GM18909 (cell line): ENCODE data around the gene VSTM1.
"Not testable (repeated sequence)": the region's sequence is repeated elsewhere in the genome, so short reads cannot be mapped to it uniquely, and the experiment has no call there.

Experiments
- ATAC-seq: cut with Tn5 transposase; IDR thresholded peaks from one replicate; pipeline ENCODE4 v1.9.1; 2021; ENCODE audit warnings: mild to moderate bottlenecking; ENCODE audit not compliant: unreplicated experiment, poor library complexity

The VSTM1 gene, protein sequence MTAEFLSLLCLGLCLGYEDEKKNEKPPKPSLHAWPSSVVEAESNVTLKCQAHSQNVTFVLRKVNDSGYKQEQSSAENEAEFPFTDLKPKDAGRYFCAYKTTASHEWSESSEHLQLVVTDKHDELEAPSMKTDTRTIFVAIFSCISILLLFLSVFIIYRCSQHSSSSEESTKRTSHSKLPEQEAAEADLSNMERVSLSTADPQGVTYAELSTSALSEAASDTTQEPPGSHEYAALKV

DNA sequence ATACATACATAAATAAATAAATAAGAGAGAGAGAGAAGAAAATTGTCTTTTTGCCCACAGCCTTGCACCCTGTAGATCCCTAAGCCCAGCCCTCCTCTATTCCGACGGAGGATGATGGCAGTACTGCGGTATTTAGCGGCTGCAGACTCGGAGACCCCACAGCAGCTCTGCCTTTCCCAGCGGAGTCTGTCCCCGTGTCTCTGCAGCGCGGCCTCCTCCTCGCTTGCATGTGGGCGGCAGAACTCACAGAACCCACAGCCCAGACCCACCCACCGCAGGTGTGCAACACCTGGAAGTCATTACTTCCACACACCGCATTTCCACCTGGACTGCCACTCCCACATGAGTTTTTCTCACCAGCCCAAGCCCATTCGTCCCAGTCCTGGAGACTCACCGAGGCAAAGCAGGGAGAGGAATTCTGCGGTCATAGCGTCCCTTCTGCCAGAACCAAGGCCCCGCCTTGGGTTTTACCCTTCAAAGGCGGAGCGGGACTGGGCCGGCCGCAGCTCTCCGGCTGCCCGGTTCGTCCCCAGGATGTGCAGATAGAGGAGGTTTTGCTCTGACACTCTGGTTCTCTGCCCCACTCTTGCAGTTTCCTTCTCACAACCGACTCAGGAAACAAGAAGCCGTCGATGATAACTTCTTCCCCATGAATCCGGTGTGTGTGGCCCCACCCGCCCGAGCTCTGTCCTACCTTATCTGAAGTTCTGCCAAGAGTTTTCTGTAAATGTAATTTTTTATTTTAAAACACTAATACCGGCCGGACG, at the start of gene VSTM1:
Gene VSTM1, minus strand, starts transcription at position 548 of the 767 bp plus-strand sequence. Its CDS starts 120 bp downstream, at position 428.
- ATAC-seq, result no peak

DNA sequence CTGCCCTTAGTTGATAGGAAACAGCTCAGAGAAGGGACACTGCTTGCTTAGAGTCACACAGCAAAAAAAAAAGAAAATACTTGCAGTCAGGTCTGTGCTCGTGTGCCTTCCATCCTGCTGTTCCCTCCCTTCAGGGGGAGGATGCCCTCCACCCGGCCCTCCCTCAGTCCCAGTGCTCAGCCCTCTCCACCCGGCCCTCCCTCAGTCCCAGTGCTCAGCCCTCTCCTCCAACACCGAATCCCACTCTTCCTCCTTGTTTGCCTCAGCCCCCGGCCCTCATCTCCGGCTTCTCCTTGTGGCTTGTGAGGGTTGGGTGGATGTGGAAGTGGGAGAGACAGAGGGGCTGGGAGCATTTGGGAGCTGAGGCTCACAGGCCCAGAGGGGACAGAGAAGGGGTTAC, 46.0 kb upstream of the VSTM1 start:
- ATAC-seq, result no peak

DNA sequence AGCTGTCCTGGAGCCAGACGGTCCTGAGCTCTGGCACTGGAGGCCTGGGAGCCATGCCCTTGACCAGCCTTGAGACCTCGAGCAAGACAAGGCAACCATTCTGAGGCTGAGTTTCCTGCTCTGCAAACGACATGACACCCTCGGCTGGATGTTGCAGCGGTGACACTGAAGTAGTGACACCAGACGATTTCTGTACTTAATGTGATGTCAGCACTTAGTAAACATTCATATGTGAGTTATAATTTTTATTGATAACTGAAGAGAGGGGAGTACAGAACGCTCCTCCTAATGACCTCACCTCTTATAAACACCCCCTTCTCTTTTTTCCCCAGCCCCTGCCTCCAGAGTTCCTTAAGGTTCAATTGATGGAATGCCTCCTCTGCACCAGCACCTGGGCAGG, 44.8 kb upstream of the VSTM1 start:
- no peak for ATAC-seq

DNA sequence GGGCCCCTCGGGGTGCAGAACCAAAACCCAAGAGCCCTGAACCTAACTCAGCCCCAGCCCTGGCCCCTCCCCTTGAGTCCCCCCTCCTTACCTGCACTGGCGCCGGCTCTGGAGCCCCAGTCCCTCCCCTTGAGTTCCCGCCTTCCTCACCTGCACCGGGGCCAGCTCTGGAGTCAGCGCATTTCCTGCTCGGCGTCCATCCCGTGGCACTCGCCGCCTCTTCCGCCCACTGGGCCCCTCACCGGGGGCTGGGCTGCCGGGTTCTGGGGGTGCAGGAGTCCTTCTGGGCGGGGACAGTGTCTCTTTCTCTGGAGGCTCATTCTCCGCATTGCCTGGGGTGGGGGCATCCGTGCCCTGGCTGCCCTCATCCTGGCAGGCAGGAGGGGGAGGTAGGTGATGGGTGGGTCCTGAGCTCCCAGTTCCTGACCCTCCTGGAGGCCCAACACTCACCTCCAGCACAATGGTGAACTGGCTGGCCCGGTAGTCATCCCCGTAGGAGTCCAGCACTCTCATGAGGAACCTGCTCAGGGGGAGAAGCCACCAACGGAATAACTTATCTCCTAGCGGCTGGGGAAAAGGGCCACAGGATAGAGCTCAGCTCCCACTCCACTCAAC, 44.3 kb upstream of the VSTM1 start:
- no peak for ATAC-seq

DNA sequence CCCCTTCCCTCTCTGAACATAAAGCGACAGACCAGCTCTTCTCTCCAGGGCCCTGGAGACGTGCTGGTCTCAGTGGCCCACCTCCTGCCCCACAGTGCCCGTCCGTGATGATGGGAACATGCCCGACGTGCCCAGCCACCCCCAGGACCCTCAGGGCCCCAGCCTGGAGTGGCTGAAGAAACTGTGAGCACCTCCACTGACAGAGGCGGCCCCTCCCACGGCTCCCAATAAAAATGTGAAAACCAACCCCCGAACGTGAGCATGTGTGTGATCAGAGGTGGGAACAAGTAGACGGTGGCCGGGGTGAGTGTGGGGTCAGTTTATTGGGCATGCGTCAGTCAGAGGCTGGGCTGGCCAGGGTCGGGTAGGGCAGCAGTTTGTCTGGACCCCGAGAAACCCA, 43.0 kb upstream of the VSTM1 start:
- no peak for ATAC-seq

DNA sequence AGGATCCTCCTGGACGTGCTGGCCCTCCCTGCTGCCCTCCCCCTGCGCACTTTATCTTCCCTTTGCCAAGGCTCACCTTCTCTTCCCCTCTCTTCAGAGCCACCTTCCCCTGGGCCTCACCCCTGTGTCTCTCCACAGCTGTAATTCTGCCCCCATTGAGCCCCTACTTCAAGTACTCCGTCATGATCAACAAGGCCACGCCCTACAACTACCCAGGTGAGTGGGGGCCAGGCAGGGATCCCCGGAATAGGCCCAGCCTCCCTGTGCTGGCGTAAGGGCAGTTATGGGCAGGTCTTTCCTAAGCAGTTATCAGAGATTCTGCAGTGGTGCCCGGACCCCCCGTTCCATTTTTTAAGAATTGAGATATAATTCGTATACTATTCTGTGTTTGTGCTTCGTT, 42.1 kb upstream of the VSTM1 start:
- ATAC-seq, result no peak

DNA sequence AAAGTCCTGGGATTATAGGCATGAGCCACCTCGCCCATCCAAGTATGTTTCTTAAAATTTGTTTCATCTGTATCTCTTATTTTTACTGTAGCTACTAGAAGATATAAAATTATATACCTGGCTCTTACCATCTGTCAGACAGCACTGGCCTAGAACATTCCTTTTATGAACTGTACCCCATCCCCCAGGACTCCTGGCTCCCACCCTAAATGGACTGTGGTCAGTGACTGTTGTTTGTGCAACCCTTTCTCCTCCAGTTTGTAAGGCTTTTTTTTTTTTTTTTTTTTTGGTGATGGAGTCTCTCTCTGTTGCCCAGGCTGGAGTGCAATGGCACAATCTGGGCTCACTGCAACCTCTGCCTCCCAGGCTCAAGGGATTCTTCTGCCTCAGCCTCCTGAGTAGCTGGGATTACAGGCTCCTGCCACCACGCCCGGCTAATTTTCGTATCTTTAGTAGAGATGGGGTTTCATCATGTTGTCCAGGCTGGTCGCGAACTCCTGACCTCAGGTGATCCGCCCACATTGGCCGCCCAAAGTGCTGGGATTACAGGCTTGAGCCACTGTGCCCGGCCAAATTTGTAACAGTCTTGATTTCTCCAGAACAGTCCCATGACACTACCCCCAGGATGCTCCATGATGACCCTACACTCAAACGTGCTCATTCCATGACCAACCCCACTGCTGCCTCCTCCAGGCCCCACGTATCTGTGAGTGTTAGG, 41.5 kb upstream of the VSTM1 start:
- ATAC-seq, result no peak

DNA sequence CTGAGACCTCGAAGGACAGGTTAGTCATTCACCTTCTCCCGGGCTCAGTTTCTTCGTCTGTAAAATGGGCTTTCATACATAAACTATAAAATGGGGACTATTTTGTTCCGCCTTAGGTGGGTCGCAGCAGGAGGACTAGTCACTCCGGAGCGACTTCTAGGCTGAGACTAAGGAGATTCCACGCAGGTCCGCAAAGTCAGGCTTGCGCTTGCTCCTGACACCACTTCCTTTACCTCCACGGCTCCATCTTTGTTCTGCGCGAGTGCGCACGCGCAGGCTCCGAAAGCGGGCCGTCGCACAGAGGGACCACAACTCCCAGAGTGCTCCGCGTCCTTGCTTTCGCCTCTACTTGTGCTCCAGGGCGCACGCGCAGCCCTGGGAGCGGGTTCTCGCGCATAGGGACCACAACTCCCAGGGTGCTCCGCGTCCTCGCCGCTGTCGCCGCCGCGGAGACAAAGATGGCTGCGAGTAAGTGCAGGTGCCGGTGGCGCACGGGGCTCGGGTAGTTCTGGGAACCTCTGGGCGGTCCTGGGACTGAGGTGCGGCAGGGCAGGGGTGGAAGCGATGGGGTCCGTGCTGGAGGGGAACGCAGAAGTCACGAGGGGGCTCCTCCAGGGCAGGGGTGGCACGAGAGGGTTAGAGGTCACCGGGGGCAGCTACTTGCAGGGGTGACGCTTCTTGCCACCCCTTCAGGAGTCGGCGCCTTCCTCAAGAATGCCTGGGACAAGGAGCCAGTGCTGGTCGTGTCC, 38.9 kb upstream of the VSTM1 start, which contains the start of gene NDUFA3:
Gene NDUFA3, plus strand, starts transcription at position 435 of the 749 bp plus-strand sequence. Its CDS starts 24 bp downstream, at position 459.
- peak; percentile 98 for ATAC-seq

DNA sequence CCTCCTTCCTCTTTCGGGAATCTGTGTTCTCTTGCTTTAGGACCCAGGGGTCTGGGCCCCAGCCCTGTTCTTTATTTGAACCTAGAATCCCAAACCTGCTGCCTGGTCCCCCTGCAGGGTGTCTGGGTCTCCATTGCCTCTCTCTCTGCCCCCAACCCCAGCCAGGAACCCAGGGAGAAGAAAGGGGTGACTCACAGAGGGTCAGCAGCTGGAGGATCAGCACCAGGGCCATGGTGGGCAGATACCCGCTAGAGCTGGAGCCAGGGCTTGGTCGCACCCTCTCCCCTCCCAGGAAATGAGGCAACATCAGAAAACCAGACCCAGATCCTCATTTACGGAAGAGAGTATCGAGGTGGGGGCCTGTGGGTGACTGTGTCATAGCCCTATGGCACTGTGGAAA, 36.9 kb upstream of the VSTM1 start, which contains the start of gene OSCAR:
Gene OSCAR, minus strand, starts transcription at position 243 of the 400 bp plus-strand sequence. Its CDS starts 11 bp downstream, at position 232.
- ATAC-seq, result no peak

DNA sequence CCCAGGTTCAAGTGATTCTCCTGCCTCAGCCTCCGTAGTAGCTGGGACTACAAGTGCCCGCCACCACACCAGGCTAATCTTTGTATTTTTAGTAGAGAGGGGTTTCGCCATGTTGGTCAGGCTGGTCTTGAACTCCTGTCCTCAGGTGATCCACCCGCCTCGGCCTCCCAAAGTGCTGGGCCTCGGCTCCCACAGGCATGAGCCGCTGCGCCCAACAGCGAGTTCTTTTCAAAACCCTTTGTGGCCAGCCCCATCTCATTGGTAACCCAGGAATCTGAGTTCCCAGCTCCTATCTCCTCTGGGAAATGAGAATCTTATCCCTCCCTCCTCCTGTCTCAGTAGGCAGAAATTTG, 36.2 kb upstream of the VSTM1 start:
- ATAC-seq, result not testable (repeated sequence)

DNA sequence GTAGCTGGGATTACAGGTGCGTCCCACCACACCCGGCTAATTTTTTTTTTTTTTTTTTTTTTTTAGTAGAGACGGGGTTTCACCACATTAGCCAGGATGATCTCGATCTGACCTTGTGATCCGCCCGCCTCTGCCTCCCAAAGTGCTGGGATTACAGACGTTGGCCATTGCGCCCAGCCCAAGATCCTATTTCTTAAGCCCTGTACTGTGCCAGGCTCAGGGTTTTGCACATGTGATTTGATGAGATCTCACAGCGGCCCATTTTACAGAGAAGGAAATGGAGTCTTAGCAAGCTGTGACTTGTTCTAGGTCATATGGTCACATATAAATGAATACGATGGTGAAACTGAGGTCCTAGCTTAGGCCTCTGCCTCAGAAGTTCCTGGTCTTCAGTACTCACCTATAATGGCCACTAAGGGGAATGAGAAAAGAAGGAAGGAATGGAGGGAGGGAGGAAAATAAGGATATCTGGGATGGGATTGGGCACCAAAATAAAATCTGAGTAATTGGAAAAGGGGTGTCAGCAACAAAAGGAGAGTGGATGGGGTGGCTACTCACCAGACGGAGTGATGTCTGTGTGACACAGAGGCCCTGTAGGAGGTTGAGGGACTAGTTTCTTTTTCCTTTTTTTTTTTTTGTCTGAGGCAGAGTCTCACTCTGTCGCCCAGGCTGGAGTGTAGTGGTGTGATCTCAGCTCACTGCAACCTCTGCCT, 35.6 kb upstream of the VSTM1 start:
- ATAC-seq, result no peak

DNA sequence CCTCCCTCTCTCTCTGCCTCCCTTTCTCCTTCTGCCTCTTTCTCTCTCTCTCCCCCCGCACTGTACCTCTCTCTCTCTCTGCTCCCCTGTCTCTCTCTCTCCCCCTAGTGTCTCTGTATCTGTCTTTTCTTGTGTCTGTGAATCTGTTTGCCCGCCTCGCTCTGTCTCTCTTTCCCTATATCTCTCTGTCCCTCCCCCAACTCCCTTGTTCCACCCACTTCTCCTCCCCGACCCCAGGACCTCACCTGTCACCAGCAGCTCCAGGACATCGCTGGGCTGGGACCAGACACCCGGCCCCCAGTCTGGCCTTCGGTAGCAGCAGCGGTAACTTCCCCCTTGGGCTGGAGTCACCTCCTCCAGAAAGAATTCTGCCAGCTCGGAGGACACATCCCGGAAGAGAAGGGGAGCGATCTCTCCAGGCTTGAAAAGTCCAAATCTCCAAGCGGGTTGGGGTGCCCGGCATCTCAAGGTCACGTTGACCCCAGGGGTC, 33.0 kb upstream of the VSTM1 start:
- no peak for ATAC-seq

DNA sequence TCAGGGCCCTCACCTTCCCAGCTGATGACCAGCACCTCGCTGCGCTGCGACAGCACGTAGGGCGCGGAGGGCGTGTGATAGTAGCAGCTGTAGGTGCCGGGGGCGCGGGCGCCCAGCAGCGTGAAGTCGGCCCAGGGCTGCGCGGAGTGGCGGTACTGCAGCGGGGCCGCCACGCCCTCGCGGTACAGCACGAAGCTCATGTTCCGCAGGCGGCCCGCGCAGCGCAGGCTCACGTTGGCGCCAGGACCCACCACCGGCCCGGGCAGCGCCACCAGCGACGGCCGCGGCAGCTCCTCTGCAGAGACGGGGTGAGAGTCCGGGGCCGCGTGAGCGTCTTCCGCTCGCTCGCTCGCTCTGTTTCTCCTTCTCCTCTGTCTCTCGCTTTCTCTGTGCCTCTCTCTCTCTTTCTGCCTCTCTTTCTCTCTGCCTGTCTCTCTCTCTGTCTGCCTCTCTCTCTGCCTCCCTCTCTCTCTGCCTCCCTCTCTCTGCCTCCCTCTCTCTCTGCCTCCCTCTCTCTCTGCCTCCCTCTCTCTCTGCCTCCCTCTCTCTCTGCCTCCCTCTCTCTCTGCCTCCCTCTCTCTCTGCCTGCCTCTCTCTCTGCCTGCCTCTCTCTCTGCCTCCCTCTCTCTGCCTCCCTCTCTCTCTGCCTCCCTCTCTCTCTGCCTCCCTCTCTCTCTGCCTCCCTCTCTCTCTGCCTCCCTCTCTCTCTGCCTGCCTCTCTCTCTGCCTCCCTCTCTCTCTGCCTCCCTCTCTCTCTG, 32.3 kb upstream of the VSTM1 start:
- ATAC-seq, result not testable (repeated sequence)

DNA sequence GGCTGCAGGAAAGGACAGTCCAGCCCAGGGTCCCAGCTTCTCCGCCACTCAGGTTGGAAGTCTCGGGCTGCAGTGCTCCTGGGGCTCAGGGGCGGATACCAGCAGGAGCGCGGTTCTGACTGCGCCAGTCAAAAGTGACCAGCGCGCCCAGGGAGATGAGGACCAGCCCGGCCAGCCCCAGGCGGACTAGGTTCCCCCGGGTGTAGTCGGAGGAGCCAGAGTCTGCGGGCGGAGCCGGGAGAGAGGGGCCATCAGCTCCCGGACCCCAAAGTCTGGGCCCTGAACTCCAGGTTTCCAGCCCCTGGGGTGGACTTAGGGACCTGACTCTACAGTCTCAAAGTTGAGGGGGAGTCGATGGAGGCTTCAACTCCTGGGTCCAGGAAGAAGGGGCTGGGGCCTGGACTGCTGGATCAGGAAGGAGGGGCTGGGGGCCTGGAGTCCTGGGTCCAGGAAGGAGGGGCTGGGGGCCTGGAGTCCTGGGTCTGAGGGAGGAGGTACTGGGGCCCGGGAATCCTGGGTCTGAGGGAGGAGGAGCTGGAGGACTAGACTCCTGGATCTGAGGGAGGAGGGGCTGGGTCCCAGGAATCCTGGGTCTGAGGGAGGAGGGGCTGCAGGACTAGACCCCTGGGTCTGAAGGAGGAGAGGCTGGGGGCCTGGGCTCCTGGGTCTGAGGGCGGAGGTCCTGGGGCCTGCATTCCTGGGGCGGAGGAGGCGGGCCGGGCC, 31.6 kb upstream of the VSTM1 start:
- no peak for ATAC-seq

DNA sequence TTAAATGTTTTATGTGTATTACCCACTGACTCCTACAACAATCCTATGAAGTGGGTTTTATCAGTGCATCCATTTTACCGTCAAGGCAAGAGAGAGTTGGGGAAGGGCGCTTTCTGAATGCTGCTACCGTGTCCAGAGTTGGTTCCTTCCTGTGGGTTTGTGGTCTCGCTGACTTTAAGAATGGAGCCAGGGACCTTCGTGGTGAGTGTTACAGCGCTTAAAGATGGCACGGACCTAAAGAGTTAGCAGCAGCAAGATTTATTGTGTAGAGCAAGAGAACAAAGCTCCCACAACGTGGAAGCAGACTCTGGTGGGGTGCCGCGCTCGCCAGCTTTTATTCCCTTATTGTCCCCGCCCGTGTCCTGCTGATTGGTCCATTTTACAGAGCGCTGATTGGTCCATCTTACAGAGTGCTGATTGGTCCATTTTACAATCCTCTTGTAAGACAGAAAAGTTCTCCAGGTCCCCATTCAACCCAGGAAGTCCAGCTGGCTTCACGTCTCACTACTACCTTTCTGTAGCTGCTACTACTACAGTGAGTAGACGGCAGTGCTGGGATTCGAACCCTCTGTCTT, 30.8 kb upstream of the VSTM1 start:
- no peak for ATAC-seq

DNA sequence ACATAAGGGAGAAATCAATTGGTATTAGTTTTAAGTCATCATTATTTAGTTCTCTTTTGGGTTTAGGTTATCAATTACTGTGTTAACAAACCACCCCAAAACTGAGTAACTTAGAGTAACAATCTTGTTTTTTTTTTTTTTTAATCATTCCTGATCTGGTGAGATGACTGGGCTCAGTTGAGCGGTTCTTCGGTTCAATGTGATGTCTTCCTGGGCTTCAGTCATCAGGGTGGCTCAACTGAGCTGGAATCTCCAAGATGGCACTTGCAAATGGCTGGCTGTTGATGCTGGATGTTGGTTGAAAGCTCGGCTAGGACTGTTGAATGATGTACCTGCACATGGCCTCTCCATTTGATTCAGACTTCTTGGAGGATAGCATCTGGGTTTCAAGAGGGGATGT, 20.7 kb upstream of the VSTM1 start:
- no peak for ATAC-seq

DNA sequence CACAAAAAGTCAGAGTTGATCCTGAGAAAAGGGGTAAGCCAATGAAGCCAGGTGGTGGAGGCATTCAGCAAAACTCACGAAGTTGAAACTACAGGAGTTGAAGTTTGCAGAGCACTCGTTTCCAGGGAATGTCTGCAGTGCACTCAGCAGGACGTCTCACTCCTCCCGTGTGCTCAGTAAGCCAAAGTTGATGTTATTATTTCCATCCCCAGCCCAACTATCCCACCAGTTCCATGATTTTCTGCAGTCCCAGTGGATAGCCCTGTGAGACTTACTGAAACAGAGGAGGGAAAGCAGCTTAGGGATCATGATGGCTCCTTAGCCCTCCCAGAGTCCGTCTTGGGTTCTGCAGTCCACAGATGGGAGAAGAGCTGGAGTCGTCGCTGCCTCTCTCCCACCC, 17.3 kb upstream of the VSTM1 start, which contains the start of gene TARM1:
Gene TARM1, minus strand, starts transcription at position 334 of the 400 bp plus-strand sequence. Its CDS starts 25 bp downstream, at position 309.
- no peak for ATAC-seq
